Subcutaneous abdominal adipose tissue (tissue), 5 donors: ENCODE results near the gene FGF8.

Source experiments
- H3K27ac ChIP-seq: one replicate; pipeline ENCODE4 v1.7.0; 2013; ENCODE audit warnings: low read depth, mild to moderate bottlenecking, inconsistent platforms, low read length, moderate library complexity
- H3K27me3 ChIP-seq, 5 donors: one replicate each; pipeline ENCODE4 v1.7.0; 2013; ENCODE audit warnings: low read length in 5 of 5, inconsistent platforms in 1 of 5; ENCODE audit not compliant: control insufficient read depth in 5 of 5, insufficient read depth in 4 of 5
- H3K36me3 ChIP-seq, 5 donors: one replicate each; pipeline ENCODE4 v1.7.0; 2013; ENCODE audit warnings: low read length in 5 of 5; ENCODE audit not compliant: control insufficient read depth in 5 of 5, insufficient read depth in 5 of 5
- H3K4me1 ChIP-seq, 5 donors: one replicate each; pipeline ENCODE4 v1.7.0; 2013; ENCODE audit warnings: low read length in 5 of 5, mild to moderate bottlenecking in 3 of 5, moderate library complexity in 1 of 5; ENCODE audit not compliant: control insufficient read depth in 5 of 5, insufficient read depth in 5 of 5
- H3K4me3 ChIP-seq, 5 donors: one replicate each; pipeline ENCODE4 v1.7.0; 2013; ENCODE audit warnings: low read length in 5 of 5, low read depth in 1 of 5
- H3K9ac ChIP-seq, 5 donors: one replicate each; pipeline ENCODE4 v1.7.0; 2013; ENCODE audit warnings: low read length in 5 of 5, mild to moderate bottlenecking in 4 of 5, moderate library complexity in 3 of 5
- H3K9me3 ChIP-seq, 5 donors: one replicate each; pipeline ENCODE4 v1.7.0; 2013; ENCODE audit warnings: low read length in 5 of 5; ENCODE audit not compliant: control insufficient read depth in 5 of 5
- donor health status: healthy.
- donor health status: healthy.
- donor health status: healthy.
- donor health status: healthy.
- donor health status: healthy.

Gene FGF8

DNA sequence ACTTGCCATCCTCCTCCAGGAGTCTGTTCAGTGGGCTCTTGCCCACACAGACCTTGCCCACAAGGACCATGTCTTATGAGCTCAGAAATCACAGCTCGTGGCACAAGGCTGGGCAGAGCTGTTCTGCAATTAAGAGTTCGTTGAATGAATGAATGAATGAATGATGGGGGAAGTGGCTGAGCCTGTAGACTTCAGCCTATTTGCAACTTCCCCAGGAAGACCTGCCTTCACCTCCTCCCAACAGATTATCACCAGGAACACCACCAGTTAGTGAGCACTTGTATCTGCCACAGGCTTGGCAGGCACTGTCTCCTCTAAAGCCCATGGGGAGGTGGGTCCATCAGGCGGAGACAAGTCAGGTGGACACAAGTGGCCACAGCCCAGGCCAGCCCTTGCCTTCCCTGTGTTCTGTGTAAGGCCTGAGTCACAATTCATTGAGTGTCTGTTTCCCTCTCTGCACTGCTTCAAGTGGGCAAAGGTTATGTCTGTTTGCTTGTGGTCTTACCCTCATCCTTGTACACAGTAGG lies 1.8 kb upstream of the FGF8 start:
- Histone ChIP-seq H3K27ac (no peak overlapping the region), H3K9me3 (no peaks in the 10 kb centered on the region), H3K36me3 (peaks cover 0 to 13% (median 4%) of the 10 kb centered on the region in 5 donors), H3K9ac (no peak overlapping the region), H3K4me3 (no peak overlapping the region), H3K4me1 (peaks cover 3 to 52% (median 35%) of the 10 kb centered on the region in 5 donors), H3K27me3 (peaks cover 0 to 43% (median 35%) of the 10 kb centered on the region in 5 donors)

DNA sequence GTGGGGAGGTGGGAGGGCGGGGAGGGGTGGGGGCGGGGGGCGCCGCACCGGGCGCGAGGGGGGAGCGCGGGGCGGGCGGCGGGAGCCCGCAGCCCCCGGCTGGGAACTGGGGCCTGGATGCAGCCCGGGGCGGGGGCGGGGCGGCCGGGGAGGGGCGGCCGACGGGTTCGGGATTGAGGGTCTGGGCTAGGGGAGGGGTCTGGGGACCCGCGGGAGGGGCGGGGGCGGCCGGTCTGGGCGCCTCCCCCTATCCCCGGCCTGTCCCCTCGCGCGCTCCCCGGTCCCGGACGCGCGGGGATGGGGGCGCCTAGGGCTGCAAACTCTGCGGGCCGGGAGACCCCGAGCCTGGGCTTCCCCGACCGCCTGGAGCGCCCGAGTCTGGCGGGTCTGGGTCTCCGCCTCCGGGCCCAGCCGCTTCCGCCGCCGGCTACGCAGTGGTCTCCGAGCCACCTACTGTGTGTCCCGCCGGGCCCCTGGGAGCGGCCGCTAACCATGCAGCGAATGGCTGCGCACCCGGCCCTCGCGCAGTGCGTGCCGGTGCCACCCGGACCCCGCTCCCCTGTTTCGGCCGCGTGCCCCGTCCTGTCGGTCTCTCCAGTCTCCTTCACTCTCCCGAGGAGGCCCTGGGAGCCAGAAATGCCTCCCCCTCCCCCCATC lies 375 bp upstream of the FGF8 start:
- no peak overlapping the region for H3K4me3 ChIP-seq
- H3K27me3 ChIP-seq: peaks cover 0 to 56% (median 44%) of the 10 kb centered on the region in 5 donors
- peaks cover 3 to 42% (median 30%) of the 10 kb centered on the region in 5 donors for H3K4me1 ChIP-seq
- H3K9me3 ChIP-seq: no peaks in the 10 kb centered on the region
- no peak overlapping the region for H3K27ac ChIP-seq
- H3K36me3 ChIP-seq: peaks cover 0 to 7% (median 7%) of the 10 kb centered on the region in 5 donors
- H3K9ac ChIP-seq: no peak overlapping the region

DNA sequence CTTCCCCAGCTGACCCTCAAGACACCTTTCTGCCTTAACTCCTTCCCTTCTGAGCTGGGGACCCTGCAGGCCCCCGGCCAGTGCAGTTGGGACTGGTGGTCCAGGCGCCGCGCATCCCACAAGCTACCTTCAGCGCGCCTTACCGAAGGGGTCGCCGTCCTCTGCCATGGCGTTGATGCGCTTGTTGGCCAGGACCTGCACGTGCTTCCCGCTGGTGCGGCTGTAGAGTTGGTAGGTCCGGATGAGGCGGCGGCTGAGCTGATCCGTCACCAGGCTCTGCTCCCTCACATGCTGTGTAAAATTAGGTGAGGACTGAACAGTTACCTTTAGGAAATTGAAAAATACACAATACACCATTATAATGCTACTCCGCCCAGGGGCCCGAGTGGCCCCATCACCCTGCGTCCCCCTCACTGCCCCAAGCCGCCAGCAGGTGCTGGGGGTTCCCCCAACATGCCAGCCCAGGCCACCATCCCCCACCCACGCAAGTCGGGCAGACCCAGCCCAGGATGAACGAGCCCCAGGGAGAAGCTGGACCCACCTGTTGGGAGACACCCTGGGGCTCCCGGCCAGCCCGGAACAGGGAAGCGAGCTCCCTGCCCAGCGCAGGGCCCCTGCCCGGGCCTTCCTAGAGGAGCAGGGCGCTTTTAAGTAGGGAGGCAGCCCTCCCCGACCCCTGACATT lies 1.2 kb downstream of the FGF8 start:
- no peak overlapping the region for H3K9ac ChIP-seq
- peaks cover 0 to 21% (median 13%) of the 10 kb centered on the region in 5 donors for H3K36me3 ChIP-seq
- peaks cover 0 to 27% (median 17%) of the 10 kb centered on the region in 5 donors for H3K4me1 ChIP-seq
- H3K4me3 ChIP-seq: no peak overlapping the region
- H3K9me3 ChIP-seq: no peaks in the 10 kb centered on the region
- no peak overlapping the region for H3K27ac ChIP-seq
- peaks cover 0 to 65% (median 46%) of the 10 kb centered on the region in 5 donors for H3K27me3 ChIP-seq

DNA sequence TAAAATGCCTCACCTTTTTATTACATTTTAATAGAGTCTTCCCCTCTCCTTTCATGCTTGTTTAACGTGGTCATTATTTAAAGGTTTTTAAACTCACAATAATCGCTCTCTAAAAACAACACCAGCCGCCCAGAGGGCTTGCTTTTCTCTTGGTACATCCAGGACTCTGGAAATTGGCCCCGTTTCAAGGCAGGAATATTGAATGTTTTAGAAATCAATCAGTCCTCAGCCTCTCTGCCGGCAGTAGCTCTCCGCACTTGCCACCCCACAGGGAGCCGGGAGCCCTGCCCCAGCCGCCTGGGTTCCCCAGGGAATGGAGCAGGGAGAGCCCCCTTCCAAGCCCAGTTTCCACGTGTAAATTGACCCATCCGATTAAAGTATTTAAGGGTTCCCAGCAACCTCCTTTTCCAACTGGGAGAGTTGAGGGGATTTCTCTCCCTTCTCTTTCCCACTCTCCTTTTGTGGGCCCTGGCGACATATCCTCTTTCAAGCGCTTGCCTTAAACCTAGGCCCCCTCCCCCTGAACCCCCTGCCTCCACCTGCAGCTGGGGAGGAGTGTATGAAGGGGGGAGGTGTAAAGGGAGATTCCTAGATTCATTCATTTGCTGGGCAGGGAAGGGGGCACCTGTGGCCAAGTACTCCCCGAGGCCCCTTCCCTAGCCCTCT lies 1.9 kb downstream of the FGF8 start:
- Histone ChIP-seq H3K9me3 (no peaks in the 10 kb centered on the region), H3K4me3 (no peak overlapping the region), H3K27ac (no peak overlapping the region), H3K27me3 (peaks cover 0 to 65% (median 46%) of the 10 kb centered on the region in 5 donors), H3K36me3 (peaks cover 0 to 21% (median 13%) of the 10 kb centered on the region in 5 donors), H3K9ac (no peak overlapping the region), H3K4me1 (peaks cover 0 to 21% (median 11%) of the 10 kb centered on the region in 5 donors)

DNA sequence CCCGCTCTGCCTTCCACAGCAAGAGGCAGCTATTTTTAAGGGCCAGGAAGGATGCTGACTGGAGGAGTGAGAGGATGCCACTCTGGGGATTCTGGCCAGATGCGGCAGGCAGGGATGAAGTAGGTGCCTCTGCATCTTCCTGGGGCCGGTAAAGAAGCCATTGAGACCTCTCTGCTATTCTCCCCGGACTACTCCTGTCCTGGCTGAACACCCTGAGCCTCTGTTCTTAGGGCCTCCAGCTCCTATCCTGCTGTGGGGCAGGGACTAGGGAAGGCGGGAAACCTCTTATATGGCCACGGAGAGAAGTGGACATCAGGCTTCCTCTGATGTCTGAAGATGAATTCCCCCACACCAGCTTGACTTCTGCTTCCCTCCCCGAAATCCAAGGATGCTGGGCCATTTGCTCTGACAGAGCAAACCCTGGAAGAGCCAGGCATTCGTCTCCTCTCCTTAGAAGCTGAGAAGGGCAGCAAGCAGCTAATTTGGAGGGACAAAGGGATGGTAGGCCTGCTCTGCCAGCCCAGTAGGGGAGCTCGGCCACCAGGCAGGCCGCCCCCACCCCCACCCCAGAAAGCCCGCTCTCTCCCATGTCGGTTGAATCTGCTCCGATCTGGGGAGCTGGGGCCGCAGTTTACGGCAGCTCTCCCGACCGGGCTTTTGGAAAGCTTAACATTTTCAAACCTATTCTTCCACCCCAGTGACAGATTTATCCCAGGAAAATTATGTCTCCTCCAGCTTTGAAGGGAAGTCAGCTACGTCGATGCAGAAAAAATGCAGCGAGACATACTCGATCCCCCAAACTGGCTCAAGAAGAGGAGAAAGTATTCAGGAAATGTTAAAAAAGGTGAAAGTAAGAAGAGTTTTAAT lies 2.8 kb downstream of the FGF8 start:
- Histone ChIP-seq H3K4me3 (no peak overlapping the region), H3K9me3 (no peaks in the 10 kb centered on the region), H3K4me1 (peaks cover 0 to 17% (median 9%) of the 10 kb centered on the region in 5 donors), H3K36me3 (peaks cover 0 to 21% (median 12%) of the 10 kb centered on the region in 5 donors), H3K27me3 (peaks cover 0 to 62% (median 44%) of the 10 kb centered on the region in 5 donors), H3K27ac (no peak overlapping the region), H3K9ac (no peak overlapping the region)

DNA sequence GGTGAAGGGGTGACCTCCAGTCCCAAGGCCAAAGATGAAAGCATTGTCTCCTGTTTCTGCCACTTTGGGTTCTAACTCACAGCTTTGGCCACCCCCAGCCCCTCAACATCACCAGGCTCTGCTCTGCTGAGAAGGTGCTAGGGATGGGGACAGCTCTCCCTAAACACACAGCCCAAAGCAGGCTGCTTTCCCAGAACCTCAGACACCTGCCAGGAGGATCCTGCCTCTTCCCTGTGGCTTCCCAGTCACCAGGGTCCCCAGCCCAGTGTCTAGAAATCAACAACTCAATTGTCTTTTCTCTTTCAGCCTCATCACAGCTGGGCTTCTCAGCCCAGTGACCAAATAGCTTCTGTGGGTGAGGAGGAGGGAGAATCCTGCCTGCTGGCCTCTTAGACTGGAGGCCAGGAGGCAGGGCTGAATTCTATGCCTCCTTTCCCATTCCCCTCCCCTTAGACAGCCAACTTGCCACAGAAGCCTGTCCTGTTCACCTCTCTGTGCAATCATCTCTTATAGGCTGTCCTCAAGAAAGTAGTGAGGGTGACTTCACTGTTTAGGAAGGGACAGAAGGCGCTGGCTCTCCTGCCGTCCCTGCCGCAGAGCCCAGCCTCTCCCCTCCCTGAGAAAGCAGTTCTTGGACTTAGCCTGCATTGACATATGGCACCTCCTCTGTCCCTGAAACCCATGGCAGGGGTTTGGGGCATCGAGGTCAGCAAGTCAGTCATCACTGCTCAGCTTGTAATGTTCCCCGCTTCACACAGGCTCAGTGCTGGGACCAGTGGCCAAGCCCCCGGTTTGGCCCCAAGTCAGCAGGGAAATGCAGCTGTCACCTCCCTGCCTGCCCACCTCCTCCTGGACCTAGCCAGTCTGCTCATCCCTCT lies 3.7 kb downstream of the FGF8 start:
- Histone ChIP-seq H3K9ac (no peak overlapping the region), H3K4me1 (peaks cover 0 to 15% (median 9%) of the 10 kb centered on the region in 5 donors), H3K4me3 (no peak overlapping the region), H3K27ac (no peak overlapping the region), H3K9me3 (no peaks in the 10 kb centered on the region), H3K36me3 (peaks cover 0 to 16% (median 9%) of the 10 kb centered on the region in 5 donors), H3K27me3 (peaks cover 0 to 64% (median 40%) of the 10 kb centered on the region in 5 donors)

DNA sequence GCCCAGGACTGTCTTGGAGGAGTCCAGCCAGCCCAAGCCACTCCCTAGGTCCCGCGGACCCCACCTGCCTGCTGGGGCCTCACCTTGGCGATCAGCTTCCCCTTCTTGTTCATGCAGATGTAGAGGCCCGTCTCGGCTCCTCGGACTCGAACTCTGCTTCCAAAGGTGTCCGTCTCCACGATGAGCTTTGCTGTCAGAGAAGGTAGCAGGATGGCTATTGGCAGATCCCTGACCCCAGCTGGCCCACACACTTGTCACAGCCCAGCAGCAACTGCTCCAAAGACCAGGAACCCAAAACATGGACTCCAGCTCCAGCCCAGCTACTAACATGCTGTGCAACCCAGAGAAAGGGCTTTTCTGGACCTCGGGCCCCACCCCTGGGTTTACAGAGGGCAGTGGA lies 4.5 kb downstream of the FGF8 start:
- Histone ChIP-seq H3K36me3 (peaks cover 0 to 16% (median 9%) of the 10 kb centered on the region in 5 donors), H3K4me3 (no peak overlapping the region), H3K27ac (no peak overlapping the region), H3K4me1 (peaks cover 0 to 11% (median 5%) of the 10 kb centered on the region in 5 donors), H3K9ac (no peak overlapping the region), H3K27me3 (peaks cover 0 to 55% (median 35%) of the 10 kb centered on the region in 5 donors), H3K9me3 (no peaks in the 10 kb centered on the region)

DNA sequence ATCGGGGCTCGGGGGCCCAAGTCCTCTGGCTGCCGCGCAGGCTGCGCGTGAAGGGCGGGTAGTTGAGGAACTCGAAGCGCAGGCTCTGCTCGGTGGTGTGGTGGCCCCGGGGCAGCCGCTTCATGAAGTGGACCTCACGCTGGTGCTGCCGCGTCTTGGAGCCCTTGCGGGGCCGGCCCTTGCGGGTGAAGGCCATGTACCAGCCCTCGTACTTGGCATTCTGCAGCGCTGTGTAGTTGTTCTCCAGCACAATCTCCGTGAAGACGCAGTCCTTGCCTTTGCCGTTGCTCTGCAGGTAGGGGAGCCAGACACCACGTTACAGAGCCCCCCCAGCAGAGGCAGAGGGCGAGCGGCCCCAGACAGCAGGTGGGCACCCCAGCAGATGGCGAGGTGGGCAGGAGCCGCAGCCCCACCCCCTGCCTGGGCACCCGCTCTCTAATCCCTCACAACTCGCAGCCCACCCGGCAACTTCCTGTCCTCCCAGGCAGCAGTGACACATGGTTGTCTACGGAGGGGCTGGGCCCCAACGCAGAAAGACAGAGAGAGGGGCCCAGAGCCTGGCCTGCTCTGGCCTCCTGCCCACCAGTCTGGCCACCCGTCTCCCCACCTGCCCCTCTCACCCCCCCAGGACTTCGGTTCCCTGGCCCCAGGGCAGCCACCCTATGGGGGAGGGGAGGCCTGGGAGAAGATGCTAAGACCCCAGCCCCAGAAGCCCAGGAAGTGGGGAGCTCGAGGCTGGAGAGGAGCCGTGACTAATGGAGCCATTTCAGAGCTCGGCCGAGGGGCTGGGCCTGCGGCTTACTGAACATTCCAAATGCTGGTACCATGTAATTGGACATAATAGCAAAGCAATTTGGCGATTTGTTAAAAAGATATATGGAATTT lies 5.3 kb downstream of the FGF8 start:
- H3K4me3 ChIP-seq: no peak overlapping the region
- no peak overlapping the region for H3K27ac ChIP-seq
- H3K27me3 ChIP-seq: peaks cover 0 to 55% (median 35%) of the 10 kb centered on the region in 5 donors
- H3K36me3 ChIP-seq: peaks cover 0 to 16% (median 9%) of the 10 kb centered on the region in 5 donors
- peaks cover 0 to 9% (median 4%) of the 10 kb centered on the region in 5 donors for H3K4me1 ChIP-seq
- H3K9me3 ChIP-seq: no peaks in the 10 kb centered on the region
- H3K9ac ChIP-seq: no peak overlapping the region
